Measurements from ENCODE around the gene LMOD3.
A peak's percentile ranks its signal among the peaks of the same experiment; 100 is the strongest.

GRCh38 chr3:69079269-69080159, 42.9 kb downstream of the LMOD3 start:
- TF ChIP-seq SIRT6 (IDR thresholded peaks at IDR 0.05; ENCODE audit: low read length): no peak
- TF ChIP-seq MAX (IDR thresholded peaks at IDR 0.05): no peak
- no peak for TF ChIP-seq CTCF (IDR thresholded peaks at IDR 0.05; ENCODE audit: control extremely low read depth in 1 of 3, insufficient read depth in 1 of 3, low read depth in 1 of 3, low read length in 3 of 3)
- no peak for TF ChIP-seq JUND (IDR thresholded peaks at IDR 0.05; ENCODE audit: low read length)
- TF ChIP-seq PHF8 (conservative IDR thresholded peaks at IDR 0.05; ENCODE audit: low read depth, low read length): peak; percentile 73
- TF ChIP-seq POLR2A (IDR thresholded peaks at IDR 0.05; ENCODE audit: control extremely low read depth in 1 of 2, low read depth in 2 of 2, low read length in 2 of 2): peak in 1 of 2 experiments; percentile 11; a peak in 1 of 3 replicates
- TF ChIP-seq CBX8 (IDR thresholded peaks at IDR 0.05; ENCODE audit: borderline replicate concordance, low read depth, low read length): no peak
- no peak for TF ChIP-seq POLR2AphosphoS5 (IDR thresholded peaks at IDR 0.05; ENCODE audit: low read depth, low read length)
- no peak for TF ChIP-seq YY1 (IDR thresholded peaks at IDR 0.05; ENCODE audit: low read depth, low read length)
- TF ChIP-seq SP4 (IDR thresholded peaks at IDR 0.05; ENCODE audit: low read length): no peak
- no peak for TF ChIP-seq TAF1 (IDR thresholded peaks at IDR 0.05; ENCODE audit: low read depth, low read length)

Measured in H1 (cell line).